ENCODE measurements around the gene ZNF865.

The ZNF865 gene

GRCh38 chr19:55656988-55657747 lies 51.7 kb downstream of the ZNF865 start:
- Histone ChIP-seq H3K27ac (ENCODE audit: low read depth in 2 of 2, low read length in 2 of 2) (no peak overlapping the region), H3K27me3 (ENCODE audit: control insufficient read depth in 2 of 2, insufficient read depth in 2 of 2, low read length in 2 of 2) (no peaks in the 10 kb centered on the region), H3K9ac (ENCODE audit: low read depth in 1 of 2, low read length in 2 of 2) (peak overlapping the region; percentile 49 to 87), H3K4me1 (ENCODE audit: control insufficient read depth in 2 of 2, insufficient read depth in 2 of 2, low read length in 2 of 2) (peaks cover 26 to 30% of the 10 kb centered on the region in 2 donors), H3K4me3 (ENCODE audit: low read length in 2 of 2) (peak overlapping the region; percentile 85 to 94), H3K36me3 (ENCODE audit: control insufficient read depth in 2 of 2, insufficient read depth in 2 of 2, low read length in 2 of 2) (peaks cover 27 to 32% of the 10 kb centered on the region in 2 donors), H3K9me3 (ENCODE audit: control insufficient read depth in 2 of 2, low read length in 2 of 2) (no peaks in the 10 kb centered on the region)

GRCh38 chr19:55658846-55659459 lies 53.5 kb downstream of the ZNF865 start:
- Histone ChIP-seq H3K36me3 (ENCODE audit: control insufficient read depth in 2 of 2, insufficient read depth in 2 of 2, low read length in 2 of 2) (peaks cover 43 to 48% of the 10 kb centered on the region in 2 donors), H3K27me3 (ENCODE audit: control insufficient read depth in 2 of 2, insufficient read depth in 2 of 2, low read length in 2 of 2) (no peaks in the 10 kb centered on the region), H3K4me1 (ENCODE audit: control insufficient read depth in 2 of 2, insufficient read depth in 2 of 2, low read length in 2 of 2) (peaks cover 26 to 30% of the 10 kb centered on the region in 2 donors), H3K9me3 (ENCODE audit: control insufficient read depth in 2 of 2, low read length in 2 of 2) (no peaks in the 10 kb centered on the region), H3K27ac (ENCODE audit: low read depth in 2 of 2, low read length in 2 of 2) (no peak overlapping the region), H3K9ac (ENCODE audit: low read depth in 1 of 2, low read length in 2 of 2) (no peak overlapping the region), H3K4me3 (ENCODE audit: low read length in 2 of 2) (no peak overlapping the region)

GRCh38 chr19:55659822-55660221 lies 54.4 kb downstream of the ZNF865 start:
- Histone ChIP-seq H3K27ac (ENCODE audit: low read depth in 2 of 2, low read length in 2 of 2) (no peak overlapping the region), H3K4me1 (ENCODE audit: control insufficient read depth in 2 of 2, insufficient read depth in 2 of 2, low read length in 2 of 2) (peaks cover 26 to 30% of the 10 kb centered on the region in 2 donors), H3K4me3 (ENCODE audit: low read length in 2 of 2) (no peak overlapping the region), H3K9me3 (ENCODE audit: control insufficient read depth in 2 of 2, low read length in 2 of 2) (no peaks in the 10 kb centered on the region), H3K27me3 (ENCODE audit: control insufficient read depth in 2 of 2, insufficient read depth in 2 of 2, low read length in 2 of 2) (no peaks in the 10 kb centered on the region), H3K36me3 (ENCODE audit: control insufficient read depth in 2 of 2, insufficient read depth in 2 of 2, low read length in 2 of 2) (peaks cover 51 to 55% of the 10 kb centered on the region in 2 donors), H3K9ac (ENCODE audit: low read depth in 1 of 2, low read length in 2 of 2) (no peak overlapping the region)

- Histone ChIP-seq H3K27ac (ENCODE audit: low read depth in 2 of 2, low read length in 2 of 2) (no peak overlapping the region), H3K4me3 (ENCODE audit: low read length in 2 of 2) (no peak overlapping the region), H3K4me1 (ENCODE audit: control insufficient read depth in 2 of 2, insufficient read depth in 2 of 2, low read length in 2 of 2) (peaks cover 26 to 30% of the 10 kb centered on the region in 2 donors), H3K27me3 (ENCODE audit: control insufficient read depth in 2 of 2, insufficient read depth in 2 of 2, low read length in 2 of 2) (no peaks in the 10 kb centered on the region), H3K9ac (ENCODE audit: low read depth in 1 of 2, low read length in 2 of 2) (no peak overlapping the region), H3K9me3 (ENCODE audit: control insufficient read depth in 2 of 2, low read length in 2 of 2) (no peaks in the 10 kb centered on the region), H3K36me3 (ENCODE audit: control insufficient read depth in 2 of 2, insufficient read depth in 2 of 2, low read length in 2 of 2) (peaks cover 55% of the 10 kb centered on the region in 2 donors)
Measured at GRCh38 chr19:55660404-55660803, 55.0 kb downstream of the ZNF865 start.

- Histone ChIP-seq H3K4me3 (ENCODE audit: low read length in 2 of 2) (no peak overlapping the region), H3K36me3 (ENCODE audit: control insufficient read depth in 2 of 2, insufficient read depth in 2 of 2, low read length in 2 of 2) (peaks cover 58 to 60% of the 10 kb centered on the region in 2 donors), H3K9me3 (ENCODE audit: control insufficient read depth in 2 of 2, low read length in 2 of 2) (no peaks in the 10 kb centered on the region), H3K4me1 (ENCODE audit: control insufficient read depth in 2 of 2, insufficient read depth in 2 of 2, low read length in 2 of 2) (peaks cover 24 to 25% of the 10 kb centered on the region in 2 donors), H3K27ac (ENCODE audit: low read depth in 2 of 2, low read length in 2 of 2) (no peak overlapping the region), H3K9ac (ENCODE audit: low read depth in 1 of 2, low read length in 2 of 2) (no peak overlapping the region), H3K27me3 (ENCODE audit: control insufficient read depth in 2 of 2, insufficient read depth in 2 of 2, low read length in 2 of 2) (no peaks in the 10 kb centered on the region)
Measured at GRCh38 chr19:55660991-55661390, 55.5 kb downstream of the ZNF865 start.

- Histone ChIP-seq H3K4me1 (ENCODE audit: control insufficient read depth in 2 of 2, insufficient read depth in 2 of 2, low read length in 2 of 2) (peaks cover 15 to 16% of the 10 kb centered on the region in 2 donors), H3K4me3 (ENCODE audit: low read length in 2 of 2) (no peak overlapping the region), H3K9ac (ENCODE audit: low read depth in 1 of 2, low read length in 2 of 2) (no peak overlapping the region), H3K9me3 (ENCODE audit: control insufficient read depth in 2 of 2, low read length in 2 of 2) (no peaks in the 10 kb centered on the region), H3K27ac (ENCODE audit: low read depth in 2 of 2, low read length in 2 of 2) (no peak overlapping the region), H3K36me3 (ENCODE audit: control insufficient read depth in 2 of 2, insufficient read depth in 2 of 2, low read length in 2 of 2) (peaks cover 66 to 69% of the 10 kb centered on the region in 2 donors), H3K27me3 (ENCODE audit: control insufficient read depth in 2 of 2, insufficient read depth in 2 of 2, low read length in 2 of 2) (no peaks in the 10 kb centered on the region)
Measured at GRCh38 chr19:55661826-55662225, 56.4 kb downstream of the ZNF865 start.

- H3K27ac ChIP-seq (ENCODE audit: low read depth in 2 of 2, low read length in 2 of 2): no peak overlapping the region
- no peaks in the 10 kb centered on the region for H3K27me3 ChIP-seq (ENCODE audit: control insufficient read depth in 2 of 2, insufficient read depth in 2 of 2, low read length in 2 of 2)
- no peak overlapping the region for H3K4me3 ChIP-seq (ENCODE audit: low read length in 2 of 2)
- H3K9me3 ChIP-seq (ENCODE audit: control insufficient read depth in 2 of 2, low read length in 2 of 2): no peaks in the 10 kb centered on the region
- peaks cover 0 to 3% of the 10 kb centered on the region in 2 donors for H3K4me1 ChIP-seq (ENCODE audit: control insufficient read depth in 2 of 2, insufficient read depth in 2 of 2, low read length in 2 of 2)
- H3K9ac ChIP-seq (ENCODE audit: low read depth in 1 of 2, low read length in 2 of 2): no peak overlapping the region
- peaks cover 81 to 84% of the 10 kb centered on the region in 2 donors for H3K36me3 ChIP-seq (ENCODE audit: control insufficient read depth in 2 of 2, insufficient read depth in 2 of 2, low read length in 2 of 2)
Measured at GRCh38 chr19:55663846-55664536, 58.5 kb downstream of the ZNF865 start.

- Histone ChIP-seq H3K36me3 (ENCODE audit: control insufficient read depth in 2 of 2, insufficient read depth in 2 of 2, low read length in 2 of 2) (peaks cover 76 to 87% of the 10 kb centered on the region in 2 donors), H3K9me3 (ENCODE audit: control insufficient read depth in 2 of 2, low read length in 2 of 2) (no peaks in the 10 kb centered on the region), H3K27ac (ENCODE audit: low read depth in 2 of 2, low read length in 2 of 2) (no peak overlapping the region), H3K4me1 (ENCODE audit: control insufficient read depth in 2 of 2, insufficient read depth in 2 of 2, low read length in 2 of 2) (peaks cover 0 to 3% of the 10 kb centered on the region in 2 donors), H3K27me3 (ENCODE audit: control insufficient read depth in 2 of 2, insufficient read depth in 2 of 2, low read length in 2 of 2) (no peaks in the 10 kb centered on the region), H3K4me3 (ENCODE audit: low read length in 2 of 2) (no peak overlapping the region), H3K9ac (ENCODE audit: low read depth in 1 of 2, low read length in 2 of 2) (no peak overlapping the region)
Measured at GRCh38 chr19:55666343-55667005, 61.0 kb downstream of the ZNF865 start.

Data from mucosa of rectum (tissue), 2 donors.